Right lobe of liver (tissue), 6 donors: ENCODE data around the gene JMY. TPM values are rescaled to one million over a fixed set of nuclear protein-coding genes. Genes with fewer than 3 reads are reported as not detected.
A peak's percentile ranks its signal among the peaks of the same experiment; 100 is the strongest.

ENCODE experiments used
- ATAC-seq, 4 donors: fragments of 200-7000 bp; cut with Tn5 transposase; one replicate each; pipeline ENCODE4 v1.9.1; 2020; ENCODE audit warnings: mild to moderate bottlenecking in 4 of 4, moderate library complexity in 4 of 4
- DNase-seq, 3 donors: peaks; one replicate each; pipeline ENCODE4 v3.0.0-alpha.2; 2020
- H3K27ac ChIP-seq, 3 donors: fragments of 200-600 bp; one replicate each; pipeline ENCODE4 v1.8.0; 2022
- H3K27me3 ChIP-seq, 2 donors: fragments of 200-600 bp; one replicate each; pipeline ENCODE4 v1.8.0; 2022
- H3K36me3 ChIP-seq, 4 donors: fragments of 200-600 bp; sonication (generic) in 1 of 4; one replicate each; pipeline versions ENCODE4 v1.5.1 to v1.8.0; 2017 to 2022; ENCODE audit warnings: control low read depth in 1 of 4
- H3K4me1 ChIP-seq, 4 donors: fragments of 200-600 bp; sonication (generic) in 1 of 4; one replicate each; pipeline versions ENCODE4 v1.5.1 to v1.8.0; 2017 to 2022; ENCODE audit warnings: control low read depth in 1 of 4
- H3K4me3 ChIP-seq, 3 donors: fragments of 200-600 bp; one replicate each; pipeline ENCODE4 v1.8.0; 2022
- H3K9me3 ChIP-seq, 4 donors: fragments of 200-600 bp; sonication (generic) in 1 of 4; one replicate each; pipeline versions ENCODE4 v1.5.1 to v1.8.0; 2017 to 2022; ENCODE audit warnings: control low read depth in 1 of 4
- POLR2A ChIP-seq: fragments of 450-650 bp; IDR thresholded peaks from one replicate; pipeline ENCODE4 v1.6.1; 2017; ENCODE audit warnings: antibody characterized with exemption, mild to moderate bottlenecking
- WGBS: methylation state at CpG from one replicate; pipeline ENCODE4 v1.1.6; 2018; ENCODE audit warnings: low coverage, low lambda C conversion rate; ENCODE audit not compliant: insufficient coverage; ENCODE audit errors: missing lambda C conversion rate; 5-methylcytosine and 5-hydroxymethylcytosine counted together
- intact Hi-C, 2 donors: fragments of 100-400 bp; cut with DNase I; formaldehyde crosslinking; loops; one replicate each; pipeline versions ENCODE4 v1.11.2 to v1.14.1; 2022
- long read RNA-seq: library from polyadenylated mRNA; unstranded; transcript quantifications from one replicate; pipeline ENCODE4 v2.0.0, GENCODE V29; 2019
- total RNA-seq, 6 experiments: library from RNA; depleted of rRNA in 2 of 6; stranded (reverse); fragments of >200 nt in 2 of 6; fragmentation: NEBNext Ultra II Directional in 3 of 6; extraction: Animal tissue kit (Norgen Biotek cat#: 25700) in 3 of 6; gene quantifications; one replicate each; pipeline versions ENCODE4 v1.1.0 to v1.2.4, GENCODE V29; 2016 to 2023
- TF ChIP-seq, protein P1 (sequence below), 4 donors: fragments of 200-600 bp in 3 of 4; fragments of 450-650 bp in 1 of 4; IDR thresholded peaks; one replicate each; pipeline versions ENCODE4 v1.5.1 to v1.8.0; 2016 to 2022; ENCODE audit warnings: antibody characterized with exemption in 4 of 4, mild to moderate bottlenecking in 2 of 4
- donor health status: DM: no; HTN: yes; CAD: no.
- donor health status: DM: no; HTN: no; CAD: no.
- donor health status: DM: no; HTN: no; CAD: no.
- donor health status: DM: no; HTN: yes; CAD: no.
- donor health status: DM: no; HTN: yes; CAD: no.

The JMY gene, protein sequence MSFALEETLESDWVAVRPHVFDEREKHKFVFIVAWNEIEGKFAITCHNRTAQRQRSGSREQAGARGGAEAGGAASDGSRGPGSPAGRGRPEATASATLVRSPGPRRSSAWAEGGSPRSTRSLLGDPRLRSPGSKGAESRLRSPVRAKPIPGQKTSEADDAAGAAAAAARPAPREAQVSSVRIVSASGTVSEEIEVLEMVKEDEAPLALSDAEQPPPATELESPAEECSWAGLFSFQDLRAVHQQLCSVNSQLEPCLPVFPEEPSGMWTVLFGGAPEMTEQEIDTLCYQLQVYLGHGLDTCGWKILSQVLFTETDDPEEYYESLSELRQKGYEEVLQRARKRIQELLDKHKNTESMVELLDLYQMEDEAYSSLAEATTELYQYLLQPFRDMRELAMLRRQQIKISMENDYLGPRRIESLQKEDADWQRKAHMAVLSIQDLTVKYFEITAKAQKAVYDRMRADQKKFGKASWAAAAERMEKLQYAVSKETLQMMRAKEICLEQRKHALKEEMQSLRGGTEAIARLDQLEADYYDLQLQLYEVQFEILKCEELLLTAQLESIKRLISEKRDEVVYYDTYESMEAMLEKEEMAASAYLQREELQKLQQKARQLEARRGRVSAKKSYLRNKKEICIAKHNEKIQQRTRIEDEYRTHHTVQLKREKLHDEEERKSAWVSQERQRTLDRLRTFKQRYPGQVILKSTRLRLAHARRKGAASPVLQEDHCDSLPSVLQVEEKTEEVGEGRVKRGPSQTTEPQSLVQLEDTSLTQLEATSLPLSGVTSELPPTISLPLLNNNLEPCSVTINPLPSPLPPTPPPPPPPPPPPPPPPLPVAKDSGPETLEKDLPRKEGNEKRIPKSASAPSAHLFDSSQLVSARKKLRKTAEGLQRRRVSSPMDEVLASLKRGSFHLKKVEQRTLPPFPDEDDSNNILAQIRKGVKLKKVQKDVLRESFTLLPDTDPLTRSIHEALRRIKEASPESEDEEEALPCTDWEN
- total RNA-seq = 1 to 10 TPM; 3.6 to 8.3 (median 6.8) TPM
- long read RNA-seq, partial matches to known transcripts = 1 of 1 reads
- long read RNA-seq, other reads (novel, unspliced or antisense) = 0 of 1 reads

DNA sequence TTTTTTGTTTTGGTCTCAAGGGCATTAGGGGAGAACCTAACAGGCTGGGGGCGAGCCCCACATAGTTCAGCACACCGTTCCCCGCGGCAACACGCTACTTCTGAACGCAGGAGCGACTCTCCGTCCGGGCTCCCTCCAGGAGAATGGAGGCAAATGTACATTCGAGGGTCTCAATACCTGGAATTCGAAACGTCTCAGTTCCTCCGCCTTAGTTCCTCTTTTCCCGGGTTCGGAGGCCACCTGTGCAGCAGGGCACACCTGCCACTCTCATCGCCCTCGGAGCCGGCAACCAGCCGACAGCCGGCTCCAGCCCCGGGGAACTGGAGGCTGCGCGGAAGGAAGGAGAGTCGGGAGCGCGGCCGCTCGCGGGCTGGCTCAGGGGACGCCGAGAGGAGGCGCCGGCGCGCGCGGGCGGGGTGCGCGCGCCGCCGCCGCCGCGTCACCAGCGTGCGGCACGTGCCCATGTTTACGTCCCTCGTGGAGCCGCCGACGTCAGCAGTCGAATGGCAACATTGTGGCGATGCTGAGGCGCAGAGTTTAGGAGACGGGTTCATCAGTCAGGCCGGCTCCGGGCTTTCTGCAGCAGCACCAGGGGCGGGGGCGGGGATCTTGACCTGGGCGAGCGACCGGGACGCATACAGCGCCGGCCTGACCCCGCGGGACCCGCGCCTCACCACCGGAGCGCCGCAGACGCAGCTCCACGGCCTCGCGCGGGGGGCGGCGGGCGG, at the start of gene JMY:
JMY (plus strand) TSS at position 498 of the 728 bp plus-strand sequence. CDS start 520 bp downstream, outside the sequence.
- DNase-seq (peak; percentile 89 to 94 (median 91)), ATAC-seq (peak; percentile 84 to 90 (median 86))
- peaks cover 0 to 30% (median 12%) of the 10 kb centered on the region in 4 donors for H3K4me1 ChIP-seq
- WGBS = 0% methylated on average over 37 of the region's 83 CpGs
- TF ChIP-seq POLR2A = peak; percentile 81
- TF ChIP-seq, protein P1, sequence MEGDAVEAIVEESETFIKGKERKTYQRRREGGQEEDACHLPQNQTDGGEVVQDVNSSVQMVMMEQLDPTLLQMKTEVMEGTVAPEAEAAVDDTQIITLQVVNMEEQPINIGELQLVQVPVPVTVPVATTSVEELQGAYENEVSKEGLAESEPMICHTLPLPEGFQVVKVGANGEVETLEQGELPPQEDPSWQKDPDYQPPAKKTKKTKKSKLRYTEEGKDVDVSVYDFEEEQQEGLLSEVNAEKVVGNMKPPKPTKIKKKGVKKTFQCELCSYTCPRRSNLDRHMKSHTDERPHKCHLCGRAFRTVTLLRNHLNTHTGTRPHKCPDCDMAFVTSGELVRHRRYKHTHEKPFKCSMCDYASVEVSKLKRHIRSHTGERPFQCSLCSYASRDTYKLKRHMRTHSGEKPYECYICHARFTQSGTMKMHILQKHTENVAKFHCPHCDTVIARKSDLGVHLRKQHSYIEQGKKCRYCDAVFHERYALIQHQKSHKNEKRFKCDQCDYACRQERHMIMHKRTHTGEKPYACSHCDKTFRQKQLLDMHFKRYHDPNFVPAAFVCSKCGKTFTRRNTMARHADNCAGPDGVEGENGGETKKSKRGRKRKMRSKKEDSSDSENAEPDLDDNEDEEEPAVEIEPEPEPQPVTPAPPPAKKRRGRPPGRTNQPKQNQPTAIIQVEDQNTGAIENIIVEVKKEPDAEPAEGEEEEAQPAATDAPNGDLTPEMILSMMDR (IDR thresholded peaks at IDR 0.05) = peak in 1 of 4 donors; percentile 44
- H3K27ac ChIP-seq = peak within 1 kb of the TSS; percentile 96 to 98 (median 97)
- no peaks in the 10 kb centered on the region for H3K36me3 ChIP-seq
- H3K9me3 ChIP-seq = no peaks in the 10 kb centered on the region
- no peaks in the 10 kb centered on the region for H3K27me3 ChIP-seq
- H3K4me3 ChIP-seq = peak within 1 kb of the TSS; percentile 77 to 90 (median 80)
- intact Hi-C loops = no loop called here

DNA sequence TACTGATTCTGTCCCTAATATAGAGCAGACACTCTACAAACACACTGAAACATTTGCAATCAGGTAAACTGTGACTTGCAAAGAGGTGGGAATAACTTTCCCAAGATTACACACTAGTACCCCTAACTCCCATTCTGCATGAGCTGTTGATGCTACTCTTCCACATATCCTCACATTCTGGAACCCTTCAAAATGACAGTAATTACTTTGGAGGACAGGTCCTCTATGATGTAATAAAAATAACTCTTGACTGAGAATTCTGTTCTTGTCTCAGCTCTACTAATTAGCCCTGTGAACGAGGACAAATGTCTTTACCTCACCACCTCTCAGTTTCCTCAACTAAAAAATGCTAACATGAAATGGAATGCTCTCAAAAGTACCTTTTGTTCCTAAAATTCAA, 49.5 kb upstream of the JMY start:
- no peak for TF ChIP-seq POLR2A
- TF ChIP-seq, protein P1 (IDR thresholded peaks at IDR 0.05) = no peak
- no peak for DNase-seq
- H3K4me3 ChIP-seq = no peak overlapping the region
- H3K9me3 ChIP-seq = no peaks in the 10 kb centered on the region
- no peaks in the 10 kb centered on the region for H3K36me3 ChIP-seq
- peaks cover 0 to 12% (median 0%) of the 10 kb centered on the region in 4 donors for H3K4me1 ChIP-seq
- ATAC-seq = no peak
- WGBS = 64% methylated on average over 1 of the region's 1 CpG
- intact Hi-C loops = no loop called here
- H3K27ac ChIP-seq = no peak overlapping the region
- H3K27me3 ChIP-seq = no peaks in the 10 kb centered on the region

DNA sequence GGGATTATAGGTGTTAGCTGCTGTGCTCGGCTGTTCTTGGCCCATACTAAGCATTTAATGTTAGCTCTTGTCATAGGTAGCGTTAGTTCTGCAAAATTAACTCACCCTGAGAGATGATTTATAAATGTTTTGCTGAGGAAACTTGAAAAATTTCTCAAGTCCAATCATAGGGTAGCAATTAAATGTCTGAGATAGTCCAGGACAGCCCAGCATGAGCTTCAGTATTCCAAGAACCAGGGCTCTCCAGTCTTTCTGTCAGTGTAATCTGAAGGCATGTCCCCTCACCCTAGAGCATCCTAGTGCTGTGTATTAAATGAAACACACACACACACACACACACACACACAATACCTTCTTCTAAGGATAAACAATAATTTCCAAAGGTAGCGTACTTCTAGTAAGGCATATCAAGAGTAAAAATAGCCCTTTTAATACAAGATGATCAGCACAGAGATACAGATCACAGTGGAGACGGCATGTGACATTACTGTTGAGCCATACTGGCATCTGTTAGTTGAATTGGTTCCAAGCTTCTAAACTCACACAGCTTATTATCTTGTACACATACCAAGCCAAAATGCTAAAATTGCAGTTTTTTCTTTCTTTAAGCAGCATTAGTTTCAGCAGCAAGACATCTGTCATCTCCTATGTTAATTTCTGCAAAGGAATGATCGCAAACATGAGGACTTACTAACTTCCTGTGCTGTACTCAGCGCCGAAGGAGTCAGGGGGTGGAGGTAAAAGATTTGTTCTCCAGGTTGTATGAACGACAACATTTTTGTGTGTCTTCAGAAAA, 46.3 kb upstream of the JMY start:
- no peak for DNase-seq
- Histone ChIP-seq H3K27me3 (no peaks in the 10 kb centered on the region), H3K36me3 (no peaks in the 10 kb centered on the region), H3K27ac (no peak overlapping the region), H3K4me3 (no peak overlapping the region), H3K4me1 (peaks cover 0 to 11% (median 0%) of the 10 kb centered on the region in 4 donors), H3K9me3 (no peaks in the 10 kb centered on the region)
- intact Hi-C loops = no loop called here
- ATAC-seq = peak in 1 of 4 donors; percentile 52
- no peak for TF ChIP-seq POLR2A
- TF ChIP-seq, protein P1 (IDR thresholded peaks at IDR 0.05) = no peak
- 83% methylated on average over 8 of the region's 8 CpGs for WGBS
